Tibial nerve (tissue), 4 donors: ENCODE data around the gene SPON1.
A peak's percentile ranks its signal among the peaks of the same experiment; 100 is the strongest.

ENCODE experiments used
- EP300 ChIP-seq, 2 donors: sonication (generic); formaldehyde crosslinking; IDR thresholded peaks; one replicate each; pipeline ENCODE4 v1.6.1; 2017; ENCODE audit warnings: antibody characterized with exemption in 2 of 2, mild to moderate bottlenecking in 1 of 2
- POLR2A ChIP-seq, 2 donors: fragments of 450-650 bp; IDR thresholded peaks; one replicate each; pipeline ENCODE4 v1.6.1; 2017; ENCODE audit warnings: antibody characterized with exemption in 2 of 2, mild to moderate bottlenecking in 2 of 2, moderate library complexity in 2 of 2
- TF ChIP-seq, protein P1 (sequence below), 5 experiments: fragments of 200-600 bp in 3 of 5; fragments of 450-650 bp in 2 of 5; sonication (generic) in 3 of 5; IDR thresholded peaks; one replicate each; pipeline ENCODE4 v1.5.1; 2016 to 2019; ENCODE audit warnings: antibody characterized with exemption in 5 of 5, mild to moderate bottlenecking in 3 of 5, moderate library complexity in 2 of 5

DNA sequence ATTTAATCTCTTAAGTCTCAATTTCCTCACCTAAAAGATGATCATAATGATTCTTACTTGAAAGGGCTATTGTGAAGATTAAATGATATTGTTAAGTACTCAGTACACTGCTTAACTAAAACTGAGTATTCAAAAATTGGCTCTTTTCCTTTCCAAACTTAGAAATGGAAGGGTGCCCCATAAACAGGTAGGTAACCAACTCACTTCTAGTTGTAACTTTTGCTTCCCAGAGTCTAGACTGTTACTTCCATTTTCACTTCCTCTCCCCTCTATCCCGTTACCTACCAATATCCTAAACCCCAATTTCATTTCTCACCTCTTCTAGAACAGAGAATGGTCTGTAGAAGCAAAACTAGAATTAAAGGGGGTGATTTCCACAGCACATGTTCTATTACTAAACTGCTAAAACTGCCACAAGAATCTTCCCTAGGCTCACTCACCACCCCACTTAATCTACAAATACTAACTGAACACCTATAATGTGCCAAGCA lies 346.4 kb downstream of the SPON1 start:
- TF ChIP-seq POLR2A (IDR thresholded peaks at IDR 0.05) (no peak), EP300 (IDR thresholded peaks at IDR 0.05) (no peak)
- TF ChIP-seq, protein P1, sequence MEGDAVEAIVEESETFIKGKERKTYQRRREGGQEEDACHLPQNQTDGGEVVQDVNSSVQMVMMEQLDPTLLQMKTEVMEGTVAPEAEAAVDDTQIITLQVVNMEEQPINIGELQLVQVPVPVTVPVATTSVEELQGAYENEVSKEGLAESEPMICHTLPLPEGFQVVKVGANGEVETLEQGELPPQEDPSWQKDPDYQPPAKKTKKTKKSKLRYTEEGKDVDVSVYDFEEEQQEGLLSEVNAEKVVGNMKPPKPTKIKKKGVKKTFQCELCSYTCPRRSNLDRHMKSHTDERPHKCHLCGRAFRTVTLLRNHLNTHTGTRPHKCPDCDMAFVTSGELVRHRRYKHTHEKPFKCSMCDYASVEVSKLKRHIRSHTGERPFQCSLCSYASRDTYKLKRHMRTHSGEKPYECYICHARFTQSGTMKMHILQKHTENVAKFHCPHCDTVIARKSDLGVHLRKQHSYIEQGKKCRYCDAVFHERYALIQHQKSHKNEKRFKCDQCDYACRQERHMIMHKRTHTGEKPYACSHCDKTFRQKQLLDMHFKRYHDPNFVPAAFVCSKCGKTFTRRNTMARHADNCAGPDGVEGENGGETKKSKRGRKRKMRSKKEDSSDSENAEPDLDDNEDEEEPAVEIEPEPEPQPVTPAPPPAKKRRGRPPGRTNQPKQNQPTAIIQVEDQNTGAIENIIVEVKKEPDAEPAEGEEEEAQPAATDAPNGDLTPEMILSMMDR (IDR thresholded peaks at IDR 0.05), result peak in 1 of 5 experiments; percentile 4
